Mesothelial cell of epicardium (in vitro differentiated cells): ENCODE data around the gene SPNS3. TPM values are rescaled to one million over a fixed set of nuclear protein-coding genes. Genes with fewer than 3 reads are reported as not detected.

Source experiments
- DNase-seq, 2 experiments: peaks; one replicate each; pipeline ENCODE4 v3.0.0; 2021; ENCODE audit warnings: low spot score in 2 of 2; ENCODE audit not compliant: unreplicated experiment in 2 of 2
- H3K27ac Mint-ChIP-seq: 2 replicates; pipeline ENCODE4 v1.8.0; 2021; ENCODE audit warnings: mixed read lengths
- H3K27me3 Mint-ChIP-seq: 2 replicates; pipeline ENCODE4 v1.8.0; 2021; ENCODE audit warnings: low read depth, mixed read lengths
- H3K36me3 Mint-ChIP-seq: 2 replicates; pipeline ENCODE4 v1.8.0; 2021; ENCODE audit warnings: mixed read lengths
- H3K4me1 Mint-ChIP-seq: 2 replicates; pipeline ENCODE4 v1.8.0; 2021; ENCODE audit warnings: mixed read lengths
- H3K4me3 Mint-ChIP-seq: 2 replicates; pipeline ENCODE4 v1.8.0; 2021; ENCODE audit warnings: mild to moderate bottlenecking, moderate library complexity, mixed read lengths
- H3K9me3 Mint-ChIP-seq: 2 replicates; pipeline ENCODE4 v1.8.0; 2021; ENCODE audit warnings: mixed read lengths
- total RNA-seq: library from RNA; stranded (reverse); gene quantifications from 3 replicates; pipeline ENCODE4 v1.2.1, GENCODE V29; 2021
- TF ChIP-seq, protein P1 (sequence below): fragments of 200-600 bp; sonication (generic); IDR thresholded peaks from one replicate; pipeline ENCODE4 v1.5.0; 2021; ENCODE audit warnings: antibody characterized with exemption; ENCODE audit not compliant: unreplicated experiment

Gene SPNS3
- total RNA-seq, 1 donor from 2014 or later = not detected

DNA sequence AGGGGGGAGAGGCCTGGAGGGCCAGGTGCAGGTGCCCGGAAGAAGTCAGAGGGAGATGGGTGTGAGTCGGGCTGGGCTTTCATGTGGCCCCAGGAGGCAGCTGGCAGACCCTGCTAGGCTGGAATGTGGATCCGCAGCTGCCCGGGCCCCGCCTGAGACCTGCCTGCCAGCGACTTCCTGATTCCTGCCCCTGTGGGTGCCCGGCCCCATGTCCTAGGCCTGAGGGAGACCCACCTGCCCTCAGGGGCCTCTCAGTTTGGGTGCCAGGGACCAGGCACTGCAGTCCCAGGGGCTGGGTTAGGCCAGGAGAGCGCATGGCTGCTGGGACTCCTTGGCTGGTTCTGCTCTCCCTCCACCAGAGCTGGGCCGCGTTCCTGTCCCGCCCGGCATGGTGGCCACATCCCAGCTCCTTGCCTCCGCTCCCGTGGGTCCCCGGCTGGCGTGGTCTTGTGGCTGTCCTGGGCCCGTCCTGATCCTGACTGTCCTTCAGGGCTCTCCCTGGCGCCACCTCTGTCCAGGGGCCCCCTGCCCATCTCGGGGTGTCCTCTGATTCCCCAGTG lies 42.9 kb downstream of the SPNS3 start:
- H3K27me3 Mint-ChIP-seq = no peaks in the 10 kb centered on the region
- DNase-seq = no peak
- H3K9me3 Mint-ChIP-seq = no peaks in the 10 kb centered on the region
- no peaks in the 10 kb centered on the region for H3K36me3 Mint-ChIP-seq
- peaks cover 26% of the 10 kb centered on the region for H3K4me1 Mint-ChIP-seq
- no peak overlapping the region for H3K27ac Mint-ChIP-seq
- H3K4me3 Mint-ChIP-seq = no peak overlapping the region
- TF ChIP-seq, protein P1, sequence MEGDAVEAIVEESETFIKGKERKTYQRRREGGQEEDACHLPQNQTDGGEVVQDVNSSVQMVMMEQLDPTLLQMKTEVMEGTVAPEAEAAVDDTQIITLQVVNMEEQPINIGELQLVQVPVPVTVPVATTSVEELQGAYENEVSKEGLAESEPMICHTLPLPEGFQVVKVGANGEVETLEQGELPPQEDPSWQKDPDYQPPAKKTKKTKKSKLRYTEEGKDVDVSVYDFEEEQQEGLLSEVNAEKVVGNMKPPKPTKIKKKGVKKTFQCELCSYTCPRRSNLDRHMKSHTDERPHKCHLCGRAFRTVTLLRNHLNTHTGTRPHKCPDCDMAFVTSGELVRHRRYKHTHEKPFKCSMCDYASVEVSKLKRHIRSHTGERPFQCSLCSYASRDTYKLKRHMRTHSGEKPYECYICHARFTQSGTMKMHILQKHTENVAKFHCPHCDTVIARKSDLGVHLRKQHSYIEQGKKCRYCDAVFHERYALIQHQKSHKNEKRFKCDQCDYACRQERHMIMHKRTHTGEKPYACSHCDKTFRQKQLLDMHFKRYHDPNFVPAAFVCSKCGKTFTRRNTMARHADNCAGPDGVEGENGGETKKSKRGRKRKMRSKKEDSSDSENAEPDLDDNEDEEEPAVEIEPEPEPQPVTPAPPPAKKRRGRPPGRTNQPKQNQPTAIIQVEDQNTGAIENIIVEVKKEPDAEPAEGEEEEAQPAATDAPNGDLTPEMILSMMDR = no peak

DNA sequence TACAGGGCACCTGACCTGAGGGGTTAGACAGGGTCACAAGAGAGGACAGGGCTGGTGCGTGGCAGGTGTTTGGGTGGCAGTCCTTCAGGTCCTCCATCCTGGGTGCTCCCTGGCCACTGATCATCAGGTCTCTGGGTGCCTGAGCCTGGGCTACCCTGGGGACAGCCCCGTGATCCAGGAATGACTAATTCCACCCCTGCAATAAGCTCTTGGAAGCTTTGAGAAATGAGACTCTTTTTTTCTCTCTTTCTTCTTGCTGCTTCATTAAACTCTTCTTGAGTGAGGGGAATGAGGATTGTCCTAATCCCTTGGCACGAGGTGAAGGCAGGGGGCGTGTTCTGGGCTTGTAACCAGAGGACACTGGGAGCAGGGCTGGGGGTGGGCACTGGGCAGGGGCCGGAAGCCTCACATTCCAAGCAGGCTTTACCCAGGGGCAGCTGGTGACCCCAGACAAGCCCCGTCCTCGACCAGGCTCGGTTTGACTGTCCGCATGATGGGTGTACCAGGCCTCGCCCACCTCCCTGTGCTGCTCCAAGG lies 43.6 kb downstream of the SPNS3 start:
- Mint-ChIP-seq H3K9me3 (no peaks in the 10 kb centered on the region), H3K27me3 (no peaks in the 10 kb centered on the region), H3K4me3 (no peak overlapping the region), H3K4me1 (peaks cover 30% of the 10 kb centered on the region), H3K27ac (no peak overlapping the region), H3K36me3 (no peaks in the 10 kb centered on the region)
- no peak for DNase-seq
- TF ChIP-seq, protein P1 = no peak

DNA sequence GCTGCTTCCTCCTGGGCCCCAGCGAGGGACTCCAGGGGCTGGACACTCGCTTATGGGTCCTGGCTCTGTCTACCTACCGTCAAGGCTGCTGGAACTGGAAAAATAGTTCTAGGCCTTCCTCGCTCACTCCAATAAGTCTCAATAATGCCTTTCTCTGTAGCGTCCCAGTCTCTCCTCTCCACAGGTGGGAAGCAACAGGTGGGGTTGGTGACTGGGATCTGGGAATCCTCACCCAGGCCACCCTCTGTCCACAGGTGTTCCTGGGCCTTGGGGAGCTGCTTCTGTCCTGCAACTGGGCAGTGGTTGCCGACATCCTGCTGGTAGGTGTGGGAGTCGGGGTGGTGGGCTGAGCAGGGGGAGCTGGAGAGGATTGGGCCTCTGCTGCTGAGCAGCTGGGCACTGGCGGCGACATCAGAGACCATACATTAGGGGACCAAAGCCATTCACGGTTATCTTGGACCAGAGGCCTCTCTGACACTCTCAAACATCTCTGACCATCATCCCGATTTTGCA lies 44.6 kb downstream of the SPNS3 start:
- Mint-ChIP-seq H3K9me3 (no peaks in the 10 kb centered on the region), H3K36me3 (no peaks in the 10 kb centered on the region), H3K4me1 (peaks cover 41% of the 10 kb centered on the region), H3K4me3 (no peak overlapping the region), H3K27me3 (no peaks in the 10 kb centered on the region), H3K27ac (no peak overlapping the region)
- no peak for DNase-seq
- TF ChIP-seq, protein P1 = no peak

DNA sequence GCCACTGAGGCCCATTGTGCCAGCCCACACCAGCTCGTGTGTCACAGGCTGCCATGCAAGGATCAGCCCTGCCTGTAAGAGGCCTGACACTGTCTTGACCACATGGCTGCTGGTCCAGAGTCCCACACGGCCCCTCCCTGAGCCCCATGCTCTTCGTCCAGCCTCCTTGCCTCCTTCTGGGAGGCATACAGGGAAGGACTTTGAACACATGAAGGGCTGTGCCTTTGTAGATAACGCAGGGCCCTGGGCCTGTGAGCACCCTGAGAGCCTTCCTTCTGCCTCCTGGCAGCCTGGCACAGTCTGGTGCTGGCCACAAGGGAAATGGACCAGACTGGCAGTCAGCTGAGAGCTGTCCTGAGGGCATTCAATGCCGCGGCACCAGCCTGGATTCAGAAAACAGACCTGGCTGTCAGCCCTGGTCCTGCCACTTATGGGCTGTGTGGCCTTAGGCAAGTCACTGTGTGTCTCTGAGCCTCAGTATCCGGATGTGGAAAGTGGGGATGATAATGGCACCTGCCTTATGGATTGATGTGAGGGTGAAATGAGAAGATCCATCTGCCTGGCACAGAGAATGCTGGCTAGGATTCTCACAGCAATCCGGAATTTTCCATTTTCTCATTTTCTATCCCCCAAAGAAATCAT lies 45.7 kb downstream of the SPNS3 start:
- DNase-seq = no peak

DNA sequence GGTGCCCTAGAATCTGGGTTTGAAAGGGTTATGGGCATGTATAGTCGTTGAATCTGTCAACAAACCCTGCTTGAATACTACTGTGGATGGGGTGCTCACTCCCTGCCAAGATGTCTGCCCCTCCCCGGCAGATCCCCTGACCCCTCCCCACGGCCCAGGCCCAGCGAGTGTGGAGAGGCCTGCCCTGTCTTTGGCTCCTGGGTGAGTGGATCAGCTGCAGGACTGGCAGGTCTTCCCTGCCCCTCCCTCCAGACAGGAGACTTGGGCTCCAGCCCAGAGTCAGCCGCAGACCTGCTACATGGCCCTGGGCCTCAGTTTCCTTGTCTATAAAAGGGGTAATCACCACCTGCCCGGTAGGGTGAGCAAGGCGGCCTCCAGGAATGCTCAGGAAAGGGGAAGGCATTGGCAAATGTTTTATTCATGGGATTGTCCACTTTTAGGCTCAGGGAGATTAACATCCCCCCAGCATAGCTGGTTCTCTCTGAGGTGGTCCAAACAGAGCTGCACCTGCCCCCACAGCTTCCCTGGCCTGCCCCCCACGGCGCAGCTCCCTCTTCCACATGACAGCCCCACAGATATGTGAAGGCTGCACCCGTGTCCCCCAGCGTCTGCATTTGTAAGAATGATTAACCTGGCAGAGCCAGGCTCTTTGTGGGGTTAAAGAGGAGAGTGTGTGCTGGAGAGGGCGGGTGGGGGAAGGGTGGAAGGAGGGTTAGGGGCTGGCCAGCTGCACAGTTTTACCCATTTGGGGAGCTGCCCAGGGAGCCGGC lies 46.4 kb downstream of the SPNS3 start:
- no peaks in the 10 kb centered on the region for H3K27me3 Mint-ChIP-seq

More for the DNA sequence above, 45.7 kb downstream of the SPNS3 start:
- H3K27me3 Mint-ChIP-seq = no peaks in the 10 kb centered on the region
- H3K4me1 Mint-ChIP-seq = peaks cover 41% of the 10 kb centered on the region
- TF ChIP-seq, protein P1 = no peak
- H3K27ac Mint-ChIP-seq = no peak overlapping the region
- no peak overlapping the region for H3K4me3 Mint-ChIP-seq
- H3K36me3 Mint-ChIP-seq = no peaks in the 10 kb centered on the region
- no peaks in the 10 kb centered on the region for H3K9me3 Mint-ChIP-seq

More for the DNA sequence above, 46.4 kb downstream of the SPNS3 start:
- Mint-ChIP-seq H3K4me3 (no peak overlapping the region), H3K9me3 (no peaks in the 10 kb centered on the region), H3K27ac (no peak overlapping the region), H3K4me1 (peaks cover 36% of the 10 kb centered on the region), H3K36me3 (no peaks in the 10 kb centered on the region)
- TF ChIP-seq, protein P1 = no peak
- no peak for DNase-seq
